ENCODE data around the gene VIPR1.

DNA sequence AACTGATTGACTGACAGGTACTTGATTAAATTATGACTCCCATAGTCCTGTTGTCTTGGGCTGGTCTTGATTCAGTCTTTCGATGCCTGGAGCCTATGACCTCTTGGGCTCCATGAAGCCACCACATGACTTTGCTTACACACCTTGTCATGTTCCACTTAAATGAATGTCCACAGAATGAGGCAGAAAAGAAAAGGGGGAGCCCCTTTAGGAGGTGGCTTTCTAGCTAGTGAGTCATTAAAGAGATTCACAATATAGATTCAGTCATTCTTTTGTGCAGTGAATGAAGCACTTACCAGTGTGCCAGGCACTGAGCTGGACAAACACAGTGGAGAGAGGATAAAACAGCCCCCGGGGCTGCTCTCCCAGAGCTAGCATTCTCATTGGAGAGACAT is 17.1 kb downstream of the VIPR1 start:
- TF ChIP-seq CTCF (IDR thresholded peaks at IDR 0.05), result no peak
- TF ChIP-seq EZH2 (IDR thresholded peaks at IDR 0.05; ENCODE audit: borderline replicate concordance, insufficient read depth, low read depth, low read length, poor library complexity, severe bottlenecking), result no peak
